Activated CD4-positive, alpha-beta T cell treated with anti-CD3 and anti-CD28 coated beads, Interleukin-2, amount 50 U/mL, for 48 hours (primary cell): ENCODE results near the gene PPDPF.
"Not testable (repeated sequence)": the region's sequence is repeated elsewhere in the genome, so short reads cannot be mapped to it uniquely, and the experiment has no call there.

ENCODE experiments used
- DNase-seq, 2 experiments: peaks; one replicate each; pipeline ENCODE4 v3.0.0-alpha.2; 2020

PPDPF gene

DNA sequence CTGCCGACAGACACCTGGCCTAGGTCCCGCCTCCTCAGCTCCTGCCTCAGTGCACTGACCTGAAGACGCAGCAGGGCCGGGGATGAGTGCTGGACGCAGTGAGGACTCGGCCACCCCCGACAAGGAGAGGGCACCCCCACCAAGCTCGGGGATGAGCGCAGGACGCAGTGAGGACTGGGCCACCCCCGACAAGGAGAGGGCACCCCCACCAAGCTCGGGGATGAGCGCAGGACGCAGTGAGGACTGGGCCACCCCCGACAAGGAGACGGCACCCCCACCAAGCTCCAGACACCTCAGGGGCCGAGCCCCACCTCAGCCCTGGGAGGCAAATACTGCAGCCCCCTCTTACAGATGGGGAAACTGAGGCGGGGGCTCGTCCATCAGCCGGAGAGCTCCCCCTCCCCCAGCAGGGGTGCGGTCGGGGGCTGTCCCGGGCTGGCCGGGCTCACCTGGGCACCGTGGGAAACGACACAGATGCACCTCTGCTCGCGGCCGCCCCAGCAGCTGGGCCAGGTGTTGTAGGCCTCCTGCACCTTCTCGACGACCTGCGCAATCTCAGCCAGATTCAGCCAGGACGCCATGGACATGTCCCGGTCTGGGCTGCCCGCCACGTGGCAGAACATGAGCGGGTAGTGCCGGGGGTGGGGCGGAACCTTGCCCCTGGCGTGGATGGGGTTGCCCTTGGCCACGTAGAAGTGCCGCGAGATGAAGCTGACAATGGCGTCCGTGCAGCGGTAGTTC lies 46.0 kb downstream of the PPDPF start:
- no peak for DNase-seq

DNA sequence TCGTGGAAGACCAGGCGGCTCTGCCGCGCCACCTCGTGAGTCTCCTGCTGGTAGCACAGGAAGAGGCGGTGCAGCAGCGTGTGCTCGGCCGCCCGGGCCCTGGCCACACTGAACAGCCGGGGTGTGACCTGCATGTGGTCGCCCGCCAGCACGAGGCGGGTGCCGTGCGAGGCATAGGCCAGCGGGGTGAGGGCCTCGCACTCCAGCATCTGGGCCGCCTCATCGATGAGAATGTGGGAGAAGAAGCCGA lies 46.5 kb downstream of the PPDPF start:
- no peak for DNase-seq

DNA sequence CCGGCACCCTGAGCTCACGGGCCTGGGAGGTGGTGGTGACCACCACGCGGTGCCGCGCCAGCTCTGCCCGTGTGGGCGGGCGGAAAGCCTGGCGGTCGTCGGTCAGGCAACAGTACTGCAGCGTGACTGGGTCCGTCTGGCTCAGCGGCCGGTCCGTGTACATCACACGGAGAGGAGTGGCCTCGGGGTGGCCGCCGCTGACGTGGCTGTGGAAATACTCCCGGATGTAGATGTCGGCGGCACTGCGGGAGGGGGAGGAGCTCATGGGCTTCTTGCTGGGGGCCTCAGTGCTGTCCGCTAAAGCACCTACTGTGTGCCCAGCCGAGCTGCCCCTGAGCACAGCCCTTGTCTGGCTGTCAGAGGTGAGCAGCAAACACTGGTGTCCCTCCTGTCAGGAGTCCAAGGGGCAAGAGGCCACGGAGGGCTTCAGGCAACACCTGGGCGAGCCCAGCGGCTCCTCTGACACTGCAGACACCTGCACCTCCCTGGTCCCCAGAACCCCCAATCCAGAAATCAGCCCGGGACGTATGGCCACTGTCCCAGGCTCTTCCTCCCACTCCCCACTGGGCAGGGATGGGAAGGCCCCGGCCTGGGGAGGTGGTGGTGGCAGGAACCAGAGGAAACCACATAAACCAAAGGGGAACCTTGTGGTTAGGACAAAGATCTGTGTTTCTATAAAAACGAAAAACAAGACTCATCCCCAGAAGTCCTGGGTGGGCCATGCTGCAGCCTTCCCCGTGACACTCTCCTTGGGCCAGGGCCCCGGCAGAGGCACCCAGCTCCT lies 47.0 kb downstream of the PPDPF start:
- DNase-seq = peak; percentile 61 to 68

DNA sequence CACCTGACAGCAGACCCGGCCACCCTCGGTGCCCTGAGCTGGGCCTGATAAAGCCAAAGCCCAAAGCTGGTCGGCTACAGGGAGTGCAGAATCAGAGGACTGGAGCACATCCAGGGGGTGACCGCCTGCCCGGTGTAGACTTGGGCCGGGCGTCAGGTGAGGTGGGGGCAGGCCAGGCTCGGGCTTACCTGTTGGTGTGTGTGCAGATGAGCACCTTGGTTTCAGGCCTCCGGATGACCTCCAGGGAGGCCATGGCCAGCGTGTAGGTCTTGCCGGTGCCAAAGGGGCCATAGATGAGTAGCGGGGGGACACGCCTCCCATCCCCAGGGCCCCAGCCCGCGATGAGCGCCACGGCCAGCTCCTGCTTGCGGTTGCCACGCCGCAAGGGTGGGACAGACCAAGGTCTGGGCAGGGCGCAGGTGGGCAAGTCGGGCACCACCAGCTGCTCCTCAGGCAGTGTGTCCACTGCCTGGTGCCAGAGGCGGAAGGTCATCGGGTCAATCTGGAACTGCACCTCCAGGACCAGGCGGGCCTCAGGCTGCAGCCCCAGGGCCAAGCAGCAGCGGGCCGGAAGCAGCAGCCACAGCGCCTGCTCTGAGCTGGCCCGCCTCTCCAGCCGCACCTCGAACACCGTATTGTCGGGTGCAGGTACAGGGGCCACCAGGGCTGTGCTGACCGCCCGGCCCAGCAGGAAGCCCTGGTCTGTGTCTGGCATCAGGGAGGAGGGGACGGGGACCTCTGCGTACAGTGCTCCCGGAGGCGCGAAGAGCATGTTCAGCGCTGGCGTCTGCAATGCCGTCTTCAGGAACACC lies 47.8 kb downstream of the PPDPF start:
- no peak for DNase-seq

DNA sequence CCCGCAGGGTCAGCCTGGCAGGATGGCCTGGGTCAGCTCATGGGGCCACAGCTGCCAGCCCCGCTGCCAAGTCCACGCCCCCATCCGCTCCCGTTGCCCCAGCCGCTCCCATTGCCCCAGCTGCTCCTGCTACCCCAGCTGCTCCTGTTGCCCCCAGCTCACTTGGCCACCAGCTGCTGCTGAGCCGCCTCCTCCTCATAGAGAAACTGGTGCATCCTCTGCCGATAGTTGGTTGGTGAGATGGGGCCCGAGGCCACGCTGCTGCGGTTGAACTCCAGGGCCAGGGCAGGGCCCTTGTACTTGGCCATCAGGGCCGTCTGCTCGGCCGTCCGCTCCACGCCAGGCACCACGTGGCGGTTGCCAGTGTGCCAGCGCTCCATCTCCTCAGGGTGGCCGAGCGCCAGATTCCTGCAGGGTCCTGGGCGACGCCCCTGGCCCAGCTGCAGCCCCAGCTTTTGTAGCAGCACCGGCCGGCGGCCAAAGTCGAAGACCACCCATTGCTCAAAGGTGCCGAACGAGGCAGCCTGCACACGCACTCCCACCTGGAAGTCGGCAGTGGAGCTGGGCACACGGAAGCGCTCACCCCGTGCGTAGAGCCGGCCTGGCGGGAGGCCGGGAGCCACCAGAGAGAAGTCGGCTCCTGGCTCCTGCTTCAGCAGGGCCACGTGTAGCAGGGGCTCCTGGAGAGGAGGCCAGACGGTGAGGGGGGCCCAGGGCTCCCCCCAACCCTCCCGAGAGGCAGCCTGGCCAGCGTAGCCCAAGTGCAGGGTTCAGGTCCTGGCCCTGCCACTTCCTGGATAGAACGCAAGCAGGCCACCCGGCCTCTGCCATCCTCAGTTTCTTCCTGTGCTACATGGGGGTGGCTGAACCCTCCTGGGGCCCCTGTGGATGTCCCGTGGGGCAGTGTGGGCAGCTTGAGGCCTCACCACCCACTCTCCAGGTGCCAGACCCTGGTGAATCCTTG lies 48.7 kb downstream of the PPDPF start:
- DNase-seq = no peak

DNA sequence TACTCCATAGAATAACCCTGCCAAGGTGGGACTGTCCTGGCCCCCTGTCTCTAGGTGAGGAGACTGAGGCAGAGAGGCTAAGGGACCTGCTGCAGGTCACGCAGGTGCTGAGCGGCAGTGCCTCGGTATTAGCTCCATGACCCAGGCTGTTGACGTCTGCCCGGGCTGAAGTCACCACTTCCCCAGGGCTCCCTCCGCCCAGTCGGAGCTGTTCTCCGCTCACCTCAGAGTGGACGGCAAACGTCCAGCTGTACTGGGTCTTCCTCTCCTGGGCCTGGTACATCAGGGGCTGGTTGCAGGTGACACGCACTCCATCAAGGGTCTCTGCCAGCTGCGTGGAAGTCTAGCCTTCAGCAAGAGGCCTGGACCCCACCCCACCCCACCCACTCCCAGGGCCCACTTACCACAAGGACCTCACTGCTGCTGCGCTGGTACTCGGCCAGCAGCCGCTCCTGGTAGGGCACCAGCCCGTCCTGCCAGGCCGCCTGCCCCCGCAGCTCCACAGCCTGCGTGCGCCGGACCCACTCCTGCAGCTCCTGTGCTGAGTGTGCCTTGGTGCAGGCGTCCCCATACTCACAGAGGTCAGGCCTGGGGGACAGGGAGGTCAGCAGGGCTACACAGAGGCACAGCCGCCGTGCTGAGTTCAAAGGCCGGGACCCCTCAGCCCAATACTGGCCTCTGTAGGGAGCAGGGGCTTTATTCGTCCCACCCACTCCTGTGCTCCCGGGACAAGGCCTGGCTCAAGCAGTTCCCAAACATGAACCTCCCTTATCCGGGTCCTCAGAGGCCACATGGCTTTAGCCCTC lies 49.9 kb downstream of the PPDPF start:
- DNase-seq = no peak

DNA sequence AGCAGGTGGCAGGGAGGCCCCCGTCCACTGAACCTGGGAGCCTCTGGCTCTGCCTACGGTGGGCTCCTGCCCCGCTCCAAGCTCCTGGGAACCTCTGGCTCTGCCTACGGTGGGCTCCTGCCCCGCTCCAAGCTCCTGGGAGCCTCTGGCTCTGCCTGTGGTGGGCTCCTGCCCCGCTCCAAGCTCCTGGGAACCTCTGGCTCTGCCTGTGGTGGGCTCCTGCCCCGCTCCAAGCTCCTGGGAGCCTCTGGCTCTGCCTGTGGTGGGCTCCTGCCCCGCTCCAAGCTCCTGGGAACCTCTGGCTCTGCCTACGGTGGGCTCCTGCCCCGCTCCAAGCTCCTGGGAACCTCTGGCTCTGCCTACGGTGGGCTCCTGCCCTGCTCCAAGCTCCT lies 50.5 kb downstream of the PPDPF start:
- DNase-seq = not testable (repeated sequence)
